ENCODE results near the gene DTX4. TPM values are rescaled to one million over a fixed set of nuclear protein-coding genes. Genes with fewer than 3 reads are reported as not detected.

Gene DTX4
- total RNA-seq, 4 donors from 2014 or later = 9.6 to 29.3 (median 17.5) TPM

DNA sequence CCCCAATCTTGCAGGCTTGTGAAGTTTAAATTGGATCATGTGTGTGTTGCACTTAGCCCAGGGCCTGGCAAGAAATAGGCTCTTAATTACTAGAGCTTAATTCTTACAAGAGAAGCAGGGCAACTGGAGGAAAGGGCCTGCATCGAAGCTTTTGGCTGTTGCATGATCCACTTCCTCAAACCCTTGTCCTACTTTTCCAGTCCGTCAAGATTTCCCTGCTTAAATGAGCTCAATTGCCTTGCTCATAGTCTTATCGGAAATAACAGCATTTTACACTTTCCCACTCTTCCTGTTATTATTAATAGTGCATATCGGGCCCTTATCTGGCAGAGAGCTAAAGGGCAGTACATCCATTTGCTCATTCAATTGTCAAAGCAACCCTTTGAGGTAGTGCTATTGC is 18.1 kb downstream of the DTX4 start:
- H3K27me3 ChIP-seq = no peaks in the 10 kb centered on the region
- intact Hi-C loops (cut with DNase I) = no loop called here
- WGBS, 2 donors = 66 to 71% methylated on average over 4 of the region's 4 CpGs
- H3K36me3 ChIP-seq = peaks cover 13 to 21% of the 10 kb centered on the region in 2 donors
- no peak overlapping the region for H3K4me3 ChIP-seq (replicated peaks in 1 of 3)
- no peak overlapping the region for H3K27ac ChIP-seq
- TF ChIP-seq POLR2A (IDR thresholded peaks at IDR 0.05) (no peak), CTCF (IDR thresholded peaks at IDR 0.05) (no peak)
- H3K4me1 ChIP-seq = peaks cover 9 to 27% of the 10 kb centered on the region in 2 donors
- no peak for DNase-seq
- no peaks in the 10 kb centered on the region for H3K9me3 ChIP-seq

DNA sequence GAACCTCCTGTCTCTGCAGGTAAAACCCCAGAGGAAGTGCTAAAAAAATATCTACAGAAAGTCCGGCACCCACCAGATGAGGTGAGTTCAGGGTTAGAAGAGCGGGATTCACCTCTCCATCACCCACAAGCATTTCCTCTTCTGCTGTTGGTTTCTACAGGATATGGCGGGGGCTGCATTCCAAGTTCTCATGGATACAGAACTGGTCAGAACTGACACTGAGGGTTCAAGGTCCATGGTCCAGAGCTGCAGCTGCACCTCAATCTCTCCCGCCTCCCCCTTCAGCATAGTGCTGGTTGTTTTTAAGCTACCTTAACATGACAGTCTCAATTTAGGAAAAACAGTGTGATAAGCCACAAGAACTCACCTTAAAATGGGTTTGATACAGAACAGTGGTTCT is 19.2 kb downstream of the DTX4 start:
- H3K4me1 ChIP-seq = peaks cover 2 to 23% of the 10 kb centered on the region in 2 donors
- WGBS, 2 donors = 91 to 93% methylated on average over 4 of the region's 4 CpGs

DNA sequence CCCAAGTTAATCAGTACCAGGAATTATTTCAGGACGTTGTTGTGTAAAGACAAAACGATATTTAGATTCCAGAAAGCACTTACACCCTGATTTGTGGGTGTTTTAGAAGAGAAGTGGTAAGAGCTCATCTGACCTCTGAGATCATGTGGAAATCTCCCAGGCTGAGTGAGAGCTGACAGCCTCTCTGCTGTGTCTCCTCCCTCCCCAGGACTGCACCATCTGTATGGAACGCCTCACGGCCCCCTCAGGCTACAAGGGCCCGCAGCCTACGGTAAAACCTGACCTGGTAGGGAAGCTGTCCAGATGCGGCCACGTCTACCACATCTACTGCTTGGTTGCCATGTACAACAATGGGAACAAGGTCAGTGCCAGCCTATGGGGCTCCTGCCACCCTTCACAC is 20.0 kb downstream of the DTX4 start:
- Histone ChIP-seq H3K9me3 (no peaks in the 10 kb centered on the region), H3K36me3 (peaks cover 13 to 35% of the 10 kb centered on the region in 2 donors), H3K27ac (no peak overlapping the region), H3K4me3 (replicated peaks in 1 of 3) (no peak overlapping the region), H3K27me3 (no peaks in the 10 kb centered on the region), H3K4me1 (peaks cover 0 to 16% of the 10 kb centered on the region in 2 donors)
- WGBS, 2 donors = 87 to 88% methylated on average over 8 of the region's 8 CpGs
- DNase-seq = no peak
- intact Hi-C loops (cut with DNase I) = no loop called here
- TF ChIP-seq CTCF (IDR thresholded peaks at IDR 0.05) = no peak
- no peak for TF ChIP-seq POLR2A (IDR thresholded peaks at IDR 0.05)

More for the DNA sequence above, 19.2 kb downstream of the DTX4 start:
- DNase-seq = no peak
- peaks cover 13 to 29% of the 10 kb centered on the region in 2 donors for H3K36me3 ChIP-seq
- intact Hi-C loops (cut with DNase I) = no loop called here
- no peak overlapping the region for H3K27ac ChIP-seq
- H3K9me3 ChIP-seq = no peaks in the 10 kb centered on the region
- H3K4me3 ChIP-seq (replicated peaks in 1 of 3) = no peak overlapping the region
- TF ChIP-seq POLR2A (IDR thresholded peaks at IDR 0.05) (no peak), CTCF (IDR thresholded peaks at IDR 0.05) (no peak)
- H3K27me3 ChIP-seq = no peaks in the 10 kb centered on the region

DNA sequence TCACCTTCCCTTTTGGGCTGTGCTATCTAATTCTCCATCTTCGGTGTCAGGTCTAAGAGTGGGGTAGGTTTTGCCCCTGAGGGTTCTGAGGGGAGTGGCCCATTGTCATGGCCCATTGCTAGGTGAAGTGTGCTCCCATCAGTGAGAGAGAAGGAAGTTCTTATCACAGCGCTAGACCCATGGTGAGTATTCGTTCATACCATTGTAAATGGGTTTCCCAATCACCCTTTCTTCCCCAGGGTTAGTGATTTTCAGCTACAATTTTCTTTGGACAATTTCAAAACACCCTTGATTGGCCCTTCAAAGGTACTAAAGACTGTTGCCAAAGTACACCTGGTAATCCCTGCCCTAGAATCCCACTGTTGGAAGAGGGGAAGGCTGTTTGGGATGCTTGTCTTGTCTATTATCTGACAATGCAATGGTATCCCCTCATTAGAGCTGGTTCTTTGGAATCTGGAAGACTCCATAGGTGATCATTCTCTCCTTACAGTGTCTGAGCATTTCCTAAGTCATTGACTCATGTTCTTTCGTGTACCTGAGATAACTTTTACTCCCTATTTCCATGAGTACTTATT is 20.6 kb downstream of the DTX4 start:
- Histone ChIP-seq H3K4me3 (replicated peaks in 1 of 3) (no peak overlapping the region), H3K9me3 (no peaks in the 10 kb centered on the region), H3K4me1 (peaks cover 0 to 10% of the 10 kb centered on the region in 2 donors), H3K27me3 (no peaks in the 10 kb centered on the region), H3K36me3 (peaks cover 13 to 37% of the 10 kb centered on the region in 2 donors), H3K27ac (no peak overlapping the region)
- intact Hi-C loops (cut with DNase I) = no loop called here
- TF ChIP-seq CTCF (IDR thresholded peaks at IDR 0.05) = no peak
- no peak for TF ChIP-seq POLR2A (IDR thresholded peaks at IDR 0.05)
- 85 to 93% methylated on average over 4 of the region's 4 CpGs for WGBS, 2 donors
- no peak for DNase-seq

- no peaks in the 10 kb centered on the region for H3K9me3 ChIP-seq
- peaks cover 7 to 15% of the 10 kb centered on the region in 2 donors for H3K4me1 ChIP-seq
- no peaks in the 10 kb centered on the region for H3K27me3 ChIP-seq
- H3K36me3 ChIP-seq = peaks cover 13 to 37% of the 10 kb centered on the region in 2 donors
- H3K4me3 ChIP-seq (replicated peaks in 1 of 3) = no peak overlapping the region
- no peak overlapping the region for H3K27ac ChIP-seq
- no peak for DNase-seq
- 93 to 96% methylated on average over 10 of the region's 10 CpGs for WGBS, 2 donors
- intact Hi-C loops (cut with DNase I) = no loop called here
- TF ChIP-seq POLR2A (IDR thresholded peaks at IDR 0.05) (no peak), CTCF (IDR thresholded peaks at IDR 0.05) (no peak)
Measured at GRCh38 chr11:59193587-59194130, 21.7 kb downstream of the DTX4 start.

Measured in thyroid gland (tissue), 4 donors.